ENCODE results near the gene TCP11L2.

GRCh38 chr12:106389151-106389550 lies 86.6 kb downstream of the TCP11L2 start:
- TF ChIP-seq CTCF (IDR thresholded peaks at IDR 0.05) (no peak), POLR2AphosphoS5 (IDR thresholded peaks at IDR 0.05) (no peak), POLR2A (IDR thresholded peaks at IDR 0.05; ENCODE audit: low read depth) (no peak)

Measured in esophagus muscularis mucosa (tissue), 3 donors.